ENCODE measurements around the gene CRAT. TPM values are rescaled to one million over a fixed set of nuclear protein-coding genes. Genes with fewer than 3 reads are reported as not detected.
A peak's percentile ranks its signal among the peaks of the same experiment; 100 is the strongest.

The CRAT gene
- polyA plus RNA-seq, 1 donor (not counting 4 experiments of a cell fraction or from before 2014, with no cell fraction given) = 6.5 TPM

DNA sequence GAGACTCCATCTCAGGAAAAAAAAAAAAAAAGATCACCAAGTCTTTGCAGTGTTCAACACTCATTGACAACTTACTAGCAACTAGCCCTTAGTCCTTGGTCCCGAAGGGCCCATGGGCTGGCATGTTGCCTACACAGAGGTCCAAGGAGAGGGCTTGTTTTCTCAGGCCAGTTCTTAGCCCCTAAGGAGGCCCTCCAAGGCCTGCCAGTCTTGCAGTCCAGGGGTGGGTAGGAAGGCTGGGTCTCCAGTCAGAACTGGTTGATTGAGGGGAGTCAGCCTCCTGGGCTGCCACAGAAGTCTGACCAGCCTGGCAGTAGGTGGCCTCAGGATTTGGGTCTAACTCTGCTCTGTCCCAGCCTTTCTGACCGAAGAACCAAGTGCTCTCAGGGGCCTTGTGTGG lies 34.7 kb upstream of the CRAT start:
- FAIRE-seq (no peak), DNase-seq (ENCODE audit: low read depth, low spot score) (no peak)
- H3K27me3 ChIP-seq (ENCODE audit: control insufficient read depth, extremely low read depth, insufficient read depth, low read length) = no peaks in the 10 kb centered on the region
- no peak overlapping the region for H3K4me2 ChIP-seq (ENCODE audit: control insufficient read depth, extremely low read depth, insufficient read depth, low read depth, low read length)
- peaks cover 6% of the 10 kb centered on the region for H3K79me2 ChIP-seq (ENCODE audit: control insufficient read depth, insufficient read depth, low read length)
- H3K4me3 ChIP-seq (ENCODE audit: control insufficient read depth in 2 of 3, extremely low read depth in 1 of 3, insufficient read depth in 2 of 3, low read depth in 1 of 3, low read length in 3 of 3) = no peak overlapping the region
- TF ChIP-seq, protein P1, sequence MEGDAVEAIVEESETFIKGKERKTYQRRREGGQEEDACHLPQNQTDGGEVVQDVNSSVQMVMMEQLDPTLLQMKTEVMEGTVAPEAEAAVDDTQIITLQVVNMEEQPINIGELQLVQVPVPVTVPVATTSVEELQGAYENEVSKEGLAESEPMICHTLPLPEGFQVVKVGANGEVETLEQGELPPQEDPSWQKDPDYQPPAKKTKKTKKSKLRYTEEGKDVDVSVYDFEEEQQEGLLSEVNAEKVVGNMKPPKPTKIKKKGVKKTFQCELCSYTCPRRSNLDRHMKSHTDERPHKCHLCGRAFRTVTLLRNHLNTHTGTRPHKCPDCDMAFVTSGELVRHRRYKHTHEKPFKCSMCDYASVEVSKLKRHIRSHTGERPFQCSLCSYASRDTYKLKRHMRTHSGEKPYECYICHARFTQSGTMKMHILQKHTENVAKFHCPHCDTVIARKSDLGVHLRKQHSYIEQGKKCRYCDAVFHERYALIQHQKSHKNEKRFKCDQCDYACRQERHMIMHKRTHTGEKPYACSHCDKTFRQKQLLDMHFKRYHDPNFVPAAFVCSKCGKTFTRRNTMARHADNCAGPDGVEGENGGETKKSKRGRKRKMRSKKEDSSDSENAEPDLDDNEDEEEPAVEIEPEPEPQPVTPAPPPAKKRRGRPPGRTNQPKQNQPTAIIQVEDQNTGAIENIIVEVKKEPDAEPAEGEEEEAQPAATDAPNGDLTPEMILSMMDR (optimal IDR thresholded peaks at IDR 0.05 in 1 of 3, IDR thresholded peaks at IDR 0.05 in 1 of 3, conservative IDR thresholded peaks at IDR 0.05 in 1 of 3; ENCODE audit: extremely low read depth in 1 of 3, insufficient read depth in 2 of 3, low read length in 3 of 3) = no peak
- TF ChIP-seq EZH2 (IDR thresholded peaks at IDR 0.05; ENCODE audit: low read length) = no peak
- dilution Hi-C loops (cut with MboI; ENCODE audit: extremely low pct_ligation_motif_present, low sequenced_read_pairs) = no loop called here
- peaks cover 31% of the 10 kb centered on the region for H3K4me1 ChIP-seq (ENCODE audit: control insufficient read depth, extremely low read depth, insufficient read depth, low read length)
- H3K9me1 ChIP-seq (ENCODE audit: control insufficient read depth, extremely low read depth, insufficient read depth, low read length) = peaks cover 2% of the 10 kb centered on the region
- no peak overlapping the region for H3K9ac ChIP-seq (ENCODE audit: control insufficient read depth, extremely low read depth, insufficient read depth, low read length)
- no peaks in the 10 kb centered on the region for H3K9me3 ChIP-seq (ENCODE audit: control insufficient read depth, low read depth, low read length)
- no peaks in the 10 kb centered on the region for H4K20me1 ChIP-seq (ENCODE audit: control insufficient read depth, extremely low read depth, insufficient read depth, low read length)
- peaks cover 18 to 37% of the 10 kb centered on the region in 2 experiments for H3K36me3 ChIP-seq (ENCODE audit: control insufficient read depth in 2 of 2, extremely low read depth in 1 of 2, insufficient read depth in 2 of 2, low read length in 2 of 2)
- no peak overlapping the region for H2AFZ ChIP-seq (ENCODE audit: control insufficient read depth, low read length)
- H3K27ac ChIP-seq (ENCODE audit: control insufficient read depth, insufficient read depth, low read length) = no peak overlapping the region

DNA sequence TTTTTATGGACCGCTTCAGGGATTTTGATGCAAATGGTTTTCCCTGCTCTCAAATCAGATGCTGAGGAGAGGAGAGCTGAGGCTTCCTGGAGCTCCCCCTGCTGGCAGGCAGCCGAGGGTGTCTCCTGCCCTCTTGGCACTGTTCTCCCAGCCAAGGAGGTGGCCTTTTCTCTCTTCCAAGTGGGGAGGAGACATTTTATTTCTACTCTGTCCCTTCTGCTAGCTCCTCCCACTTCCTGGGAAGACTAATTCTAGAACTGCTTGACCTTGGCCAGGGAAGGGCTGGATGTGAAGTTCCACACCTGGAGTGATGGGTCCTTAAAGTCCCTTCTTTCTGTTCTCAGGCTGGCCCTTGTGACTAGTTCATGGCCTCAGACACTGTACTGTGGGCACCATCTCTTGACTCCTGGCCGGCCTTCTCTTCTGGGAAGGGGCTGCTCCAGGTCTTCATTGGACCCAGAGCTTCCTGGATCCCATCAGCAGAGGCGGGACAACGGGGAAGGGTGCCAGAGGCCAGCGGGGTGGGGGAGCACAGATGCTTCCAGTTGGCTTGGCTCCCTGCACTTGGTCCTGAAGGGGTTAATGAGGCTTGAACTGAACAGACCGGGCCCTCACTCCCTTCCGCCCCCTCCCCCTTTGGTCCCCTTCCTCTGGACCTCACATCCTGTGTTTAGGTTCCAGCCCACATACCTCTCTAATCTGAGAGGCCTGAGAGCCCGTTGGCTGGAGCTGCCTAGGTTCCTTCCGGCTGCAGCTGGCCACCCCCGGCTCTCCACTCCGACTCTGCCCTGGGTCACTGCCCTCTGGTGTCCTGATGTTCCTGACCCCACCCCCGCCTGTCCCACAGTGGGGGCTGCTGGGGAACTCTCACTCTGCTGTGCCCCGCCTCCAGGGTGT lies 32.7 kb upstream of the CRAT start:
- TF ChIP-seq EZH2 (IDR thresholded peaks at IDR 0.05; ENCODE audit: low read length) = no peak
- TF ChIP-seq, protein P1 (optimal IDR thresholded peaks at IDR 0.05 in 1 of 3, IDR thresholded peaks at IDR 0.05 in 1 of 3, conservative IDR thresholded peaks at IDR 0.05 in 1 of 3; ENCODE audit: extremely low read depth in 1 of 3, insufficient read depth in 2 of 3, low read length in 3 of 3) = peak in 2 of 3 experiments; percentile 97 to 99
- Histone ChIP-seq H3K36me3 (ENCODE audit: control insufficient read depth in 2 of 2, extremely low read depth in 1 of 2, insufficient read depth in 2 of 2, low read length in 2 of 2) (peaks cover 18 to 28% of the 10 kb centered on the region in 2 experiments), H3K9me1 (ENCODE audit: control insufficient read depth, extremely low read depth, insufficient read depth, low read length) (peaks cover 2% of the 10 kb centered on the region), H2AFZ (ENCODE audit: control insufficient read depth, low read length) (no peak overlapping the region), H3K4me2 (ENCODE audit: control insufficient read depth, extremely low read depth, insufficient read depth, low read depth, low read length) (peak overlapping the region; percentile 45), H3K27ac (ENCODE audit: control insufficient read depth, insufficient read depth, low read length) (no peak overlapping the region), H3K79me2 (ENCODE audit: control insufficient read depth, insufficient read depth, low read length) (peaks cover 6% of the 10 kb centered on the region), H3K9ac (ENCODE audit: control insufficient read depth, extremely low read depth, insufficient read depth, low read length) (no peak overlapping the region), H3K27me3 (ENCODE audit: control insufficient read depth, extremely low read depth, insufficient read depth, low read length) (no peaks in the 10 kb centered on the region), H3K4me3 (ENCODE audit: control insufficient read depth in 2 of 3, extremely low read depth in 1 of 3, insufficient read depth in 2 of 3, low read depth in 1 of 3, low read length in 3 of 3) (peak overlapping the region in 1 of 3 experiments; percentile 7), H4K20me1 (ENCODE audit: control insufficient read depth, extremely low read depth, insufficient read depth, low read length) (no peaks in the 10 kb centered on the region), H3K4me1 (ENCODE audit: control insufficient read depth, extremely low read depth, insufficient read depth, low read length) (peaks cover 48% of the 10 kb centered on the region), H3K9me3 (ENCODE audit: control insufficient read depth, low read depth, low read length) (no peaks in the 10 kb centered on the region)
- FAIRE-seq (peak; percentile 88), DNase-seq (ENCODE audit: low read depth, low spot score) (no peak)
- dilution Hi-C loops (cut with MboI; ENCODE audit: extremely low pct_ligation_motif_present, low sequenced_read_pairs) = no loop called here

Measured in keratinocyte (primary cell).